ENCODE data around the gene MCC. TPM values are rescaled to one million over a fixed set of nuclear protein-coding genes. Genes with fewer than 3 reads are reported as not detected.

The MCC gene
- total and polyA plus RNA-seq, 2 donors (not counting 1 experiment from before 2014, with no cell fraction given), result 0.09 to 0.32 TPM

GRCh38 chr5:113246361-113246870 is 241.8 kb downstream of the MCC start:
- H3K4me1 ChIP-seq (ENCODE audit: control insufficient read depth in 2 of 2, insufficient read depth in 2 of 2, low read length in 2 of 2), result no peaks in the 10 kb centered on the region
- ATAC-seq (ENCODE audit: low read depth) (no peak), DNase-seq (no peak)
- Mint-ChIP-seq H3K27ac (no peak overlapping the region), H3K4me1 (peaks cover 4% of the 10 kb centered on the region), H3K27me3 (peaks cover 25% of the 10 kb centered on the region), H3K9me3 (ENCODE audit: insufficient read depth) (peaks cover 2% of the 10 kb centered on the region), H3K4me3 (no peak overlapping the region)
- ChIA-PET CTCF (no interaction called here), POLR2A (no interaction called here)
- TF ChIP-seq EZH2 (IDR thresholded peaks at IDR 0.05; ENCODE audit: borderline replicate concordance, insufficient read depth, low read depth, low read length, poor library complexity, severe bottlenecking), result no peak
- no peak for TF ChIP-seq CTCF (IDR thresholded peaks at IDR 0.05)
- H3K27ac ChIP-seq (ENCODE audit: low read length in 2 of 2), result no peak overlapping the region
- 53% methylated on average over 4 of the region's 5 CpGs for WGBS (ENCODE audit: insufficient coverage)
- H2AFZ ChIP-seq (ENCODE audit: insufficient read depth, low read depth, low read length, poor library complexity, severe bottlenecking), result no peak overlapping the region
- no peaks in the 10 kb centered on the region for H3K79me2 ChIP-seq (ENCODE audit: control insufficient read depth, insufficient read depth, low read length)
- no peak overlapping the region for H3K9ac ChIP-seq (ENCODE audit: low read length)
- peaks cover 0 to 4% (median 0%) of the 10 kb centered on the region in 4 experiments for H3K27me3 ChIP-seq (replicated peaks in 1 of 4; ENCODE audit: control extremely low read depth in 1 of 4, control insufficient read depth in 3 of 4, insufficient read depth in 4 of 4, low read length in 3 of 4)
- H4K20me1 ChIP-seq (ENCODE audit: control insufficient read depth, insufficient read depth, low read length, poor library complexity, severe bottlenecking), result no peaks in the 10 kb centered on the region
- no peak overlapping the region for H3K4me3 ChIP-seq (ENCODE audit: control extremely low read depth in 1 of 5, extremely low read depth in 1 of 5, insufficient read depth in 1 of 5, low read depth in 2 of 5, low read length in 4 of 5)
- H3K4me2 ChIP-seq (replicated peaks; ENCODE audit: low read depth, low read length, poor library complexity, severe bottlenecking), result no peak overlapping the region
- no peaks in the 10 kb centered on the region for H3K9me3 ChIP-seq (ENCODE audit: control extremely low read depth in 1 of 3, control insufficient read depth in 2 of 3, insufficient read depth in 1 of 3, low read length in 2 of 3)
- intact Hi-C loops (cut with micrococcal nuclease), result no loop called here
- no peaks in the 10 kb centered on the region for H3K36me3 ChIP-seq (replicated peaks in 1 of 2; ENCODE audit: control extremely low read depth in 1 of 2, control insufficient read depth in 1 of 2, extremely low read depth in 1 of 2, insufficient read depth in 2 of 2, low read length in 1 of 2)

- ChIA-PET POLR2A (no interaction called here), CTCF (no interaction called here)
- no peaks in the 10 kb centered on the region for H3K36me3 ChIP-seq (replicated peaks in 1 of 2; ENCODE audit: control extremely low read depth in 1 of 2, control insufficient read depth in 1 of 2, extremely low read depth in 1 of 2, insufficient read depth in 2 of 2, low read length in 1 of 2)
- DNase-seq (no peak), ATAC-seq (ENCODE audit: low read depth) (no peak)
- H3K4me1 ChIP-seq (ENCODE audit: control insufficient read depth in 2 of 2, insufficient read depth in 2 of 2, low read length in 2 of 2), result no peaks in the 10 kb centered on the region
- H3K27ac Mint-ChIP-seq, result no peak overlapping the region
- H3K4me2 ChIP-seq (replicated peaks; ENCODE audit: low read depth, low read length, poor library complexity, severe bottlenecking), result no peak overlapping the region
- no peak overlapping the region for H3K4me3 ChIP-seq (ENCODE audit: control extremely low read depth in 1 of 5, extremely low read depth in 1 of 5, insufficient read depth in 1 of 5, low read depth in 2 of 5, low read length in 4 of 5)
- H3K4me3 Mint-ChIP-seq, result no peak overlapping the region
- peaks cover 4% of the 10 kb centered on the region for H3K4me1 Mint-ChIP-seq
- H3K9ac ChIP-seq (ENCODE audit: low read length), result no peak overlapping the region
- intact Hi-C loops (cut with micrococcal nuclease), result no loop called here
- H3K27me3 ChIP-seq (replicated peaks in 1 of 4; ENCODE audit: control extremely low read depth in 1 of 4, control insufficient read depth in 3 of 4, insufficient read depth in 4 of 4, low read length in 3 of 4), result peaks cover 0 to 4% (median 0%) of the 10 kb centered on the region in 4 experiments
- TF ChIP-seq EZH2 (IDR thresholded peaks at IDR 0.05; ENCODE audit: borderline replicate concordance, insufficient read depth, low read depth, low read length, poor library complexity, severe bottlenecking) (no peak), CTCF (IDR thresholded peaks at IDR 0.05) (no peak)
- 80% methylated on average over 1 of the region's 2 CpGs for WGBS (ENCODE audit: insufficient coverage)
- peaks cover 20% of the 10 kb centered on the region for H3K27me3 Mint-ChIP-seq
- peaks cover 2% of the 10 kb centered on the region for H3K9me3 Mint-ChIP-seq (ENCODE audit: insufficient read depth)
- H4K20me1 ChIP-seq (ENCODE audit: control insufficient read depth, insufficient read depth, low read length, poor library complexity, severe bottlenecking), result no peaks in the 10 kb centered on the region
- no peaks in the 10 kb centered on the region for H3K9me3 ChIP-seq (ENCODE audit: control extremely low read depth in 1 of 3, control insufficient read depth in 2 of 3, insufficient read depth in 1 of 3, low read length in 2 of 3)
- H3K79me2 ChIP-seq (ENCODE audit: control insufficient read depth, insufficient read depth, low read length), result no peaks in the 10 kb centered on the region
- no peak overlapping the region for H3K27ac ChIP-seq (ENCODE audit: low read length in 2 of 2)
- H2AFZ ChIP-seq (ENCODE audit: insufficient read depth, low read depth, low read length, poor library complexity, severe bottlenecking), result no peak overlapping the region
Observed at GRCh38 chr5:113245427-113246225, 242.6 kb downstream of the MCC start.

All from B cell (primary cell).